T-helper 1 cell (primary cell): ENCODE measurements around the gene SH3GL1.
"Not testable (repeated sequence)": the region's sequence is repeated elsewhere in the genome, so short reads cannot be mapped to it uniquely, and the experiment has no call there.

Source experiments
- DNase-seq, 5 donors: peaks; one replicate each; pipeline ENCODE4 v3.0.0-alpha.2; 2012 to 2020

The SH3GL1 gene

DNA sequence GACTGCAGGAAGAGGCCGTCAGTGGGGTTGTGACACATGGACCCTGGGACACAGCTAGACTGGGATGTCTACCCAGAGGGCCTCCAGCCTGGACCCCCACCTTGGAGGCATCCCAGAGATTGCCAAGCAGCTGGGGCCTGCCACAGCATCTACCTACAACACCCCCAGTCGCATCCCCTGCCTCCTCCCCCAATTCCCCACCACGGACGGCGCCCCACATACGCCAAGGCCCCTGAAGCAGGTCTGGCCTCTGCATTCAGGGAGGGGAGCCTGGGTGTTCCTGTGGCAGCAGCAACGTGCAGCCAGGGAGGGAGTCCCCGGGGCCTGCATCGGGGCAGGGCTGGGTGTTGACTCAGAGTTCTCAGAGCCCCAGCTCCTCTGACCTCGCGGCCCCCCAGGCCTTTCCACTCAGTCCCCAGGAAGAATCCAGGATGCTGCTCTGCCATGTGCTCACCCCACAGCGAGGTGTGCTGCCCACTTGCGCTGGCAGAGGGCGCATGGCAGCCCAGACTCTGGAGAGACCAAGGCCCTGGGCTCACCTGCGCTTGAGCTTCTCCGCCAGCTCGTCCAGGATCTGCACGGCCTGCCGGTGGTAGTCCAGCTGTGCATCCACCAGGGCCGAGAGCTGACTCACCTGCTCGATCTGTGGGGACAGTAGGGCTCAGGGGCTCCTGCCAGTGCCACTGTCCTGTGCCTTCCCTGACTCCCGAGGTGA, 37.4 kb downstream of the SH3GL1 start:
- DNase-seq, result no peak

DNA sequence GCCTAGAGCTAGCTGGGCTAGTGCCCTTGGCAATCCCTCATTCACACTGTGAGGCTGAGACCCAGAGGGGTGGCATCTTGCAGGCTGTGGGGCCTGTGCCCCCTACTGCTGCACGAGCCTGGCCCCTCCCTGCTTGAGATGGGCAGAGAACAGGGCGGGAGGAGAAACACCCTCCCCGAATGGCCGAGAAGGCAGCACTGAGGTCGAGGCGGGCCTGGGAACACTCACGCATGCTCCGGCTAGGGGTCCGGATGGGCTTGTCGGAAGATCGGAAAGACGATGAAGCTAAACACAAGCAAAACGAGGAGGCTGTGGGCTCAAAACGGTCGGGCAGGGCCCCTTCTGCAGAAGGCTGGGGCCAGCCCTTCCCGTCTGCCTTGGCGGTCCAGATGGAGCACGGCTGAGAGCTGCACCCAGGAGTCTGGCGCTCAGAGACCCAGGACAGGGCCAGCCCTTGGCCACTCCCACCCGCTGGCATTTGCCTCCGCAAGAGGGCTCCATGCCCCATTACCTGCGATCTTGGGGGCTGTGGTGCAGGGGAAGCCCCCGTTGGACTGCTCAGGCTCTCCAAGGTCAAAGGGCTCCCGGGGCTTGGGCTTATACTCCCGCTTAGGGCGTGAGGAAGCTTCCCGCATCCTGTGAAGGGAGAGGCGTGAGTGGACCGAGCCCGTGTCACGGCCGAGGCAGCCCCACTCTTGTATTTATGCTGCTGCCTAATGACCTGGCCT, 38.1 kb downstream of the SH3GL1 start:
- no peak for DNase-seq

DNA sequence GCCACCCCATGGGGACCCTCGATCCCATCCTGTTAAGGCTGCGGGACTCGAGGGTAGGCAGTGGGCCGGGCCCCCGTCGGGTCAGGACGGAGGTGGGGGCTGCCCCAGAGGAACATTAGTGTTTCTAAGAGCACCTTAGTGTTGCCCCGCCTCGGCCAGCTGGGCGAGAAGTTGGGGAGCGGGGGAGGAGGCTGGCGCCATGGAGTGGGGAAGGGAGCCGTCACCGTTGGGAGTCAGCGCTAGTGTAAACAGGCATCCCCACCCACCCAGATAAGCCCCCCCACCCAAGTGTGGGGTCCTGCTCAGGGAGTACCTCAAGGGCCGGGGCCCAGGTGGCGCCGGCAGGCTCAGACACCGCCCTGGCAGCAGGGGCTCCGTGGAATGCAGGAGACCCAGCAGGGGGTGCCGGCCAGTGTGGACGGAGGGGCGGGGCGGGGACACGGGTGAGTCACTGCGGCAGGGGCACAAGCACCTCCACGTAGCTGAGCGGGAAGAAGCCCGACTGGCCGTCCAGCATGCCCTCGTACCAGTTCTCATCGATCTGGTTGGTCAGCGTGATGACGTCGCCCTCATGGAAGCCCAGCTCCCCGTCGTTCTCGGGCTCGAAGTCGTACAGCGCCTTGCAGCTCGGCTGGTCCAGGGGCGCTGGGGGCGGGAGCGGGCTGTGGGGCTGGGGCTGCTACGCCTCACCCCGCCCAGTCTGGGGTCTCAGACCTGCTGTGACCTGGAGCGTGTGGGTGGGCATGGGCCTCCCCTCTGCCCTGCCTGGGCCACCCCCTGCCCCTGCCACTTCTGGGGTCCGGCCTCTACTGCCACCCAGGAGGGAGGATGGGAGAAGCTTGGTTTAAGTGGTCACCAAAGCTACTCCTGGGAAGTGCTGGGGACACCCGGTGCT, 38.9 kb downstream of the SH3GL1 start:
- DNase-seq, result no peak

GRCh38 chr19:4360641-4361151, 39.7 kb downstream of the SH3GL1 start:
- DNase-seq, result no peak

DNA sequence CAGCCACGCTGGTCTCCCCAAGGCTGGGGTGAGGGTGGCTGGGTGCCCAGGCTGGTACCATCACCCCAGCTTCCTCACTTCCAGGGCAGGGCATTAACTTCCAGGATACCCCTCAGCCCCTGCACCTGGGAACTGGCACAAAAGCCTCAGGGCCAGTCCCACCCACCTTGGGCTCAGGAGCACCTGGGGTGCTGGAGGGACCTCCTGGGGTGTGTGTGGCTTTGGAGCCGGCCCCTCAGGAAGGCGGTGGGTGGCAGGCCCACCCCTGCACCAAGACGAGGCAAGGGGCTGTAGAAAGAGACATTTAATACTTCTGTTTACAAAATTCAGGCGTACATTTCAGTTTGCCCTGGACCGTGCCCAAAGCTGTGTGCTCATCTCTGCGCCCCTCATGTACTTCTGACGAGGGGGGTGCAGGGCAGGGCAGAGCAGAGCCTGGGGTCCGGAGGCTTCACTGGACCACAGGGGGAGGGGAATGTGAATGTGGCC, 40.2 kb downstream of the SH3GL1 start:
- DNase-seq, result no peak

DNA sequence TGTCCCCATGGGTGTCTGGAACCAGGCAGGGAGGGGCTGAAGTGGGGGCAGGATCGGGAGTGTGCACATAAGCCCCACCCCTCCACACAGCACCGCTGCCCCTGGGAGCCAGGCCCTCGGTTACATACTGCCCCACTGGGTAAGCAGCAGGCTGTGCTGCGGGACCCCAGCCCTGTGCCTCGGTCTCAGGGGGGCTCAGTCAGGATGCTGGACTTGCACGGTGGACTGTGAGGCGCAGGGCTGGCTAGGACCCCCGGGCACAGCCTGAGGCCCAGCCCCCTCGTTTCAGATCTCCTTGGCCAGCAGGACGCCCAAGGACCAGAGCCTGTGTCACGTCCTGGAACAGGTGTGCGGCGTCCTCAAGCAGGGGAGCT, 40.7 kb downstream of the SH3GL1 start:
- no peak for DNase-seq

DNA sequence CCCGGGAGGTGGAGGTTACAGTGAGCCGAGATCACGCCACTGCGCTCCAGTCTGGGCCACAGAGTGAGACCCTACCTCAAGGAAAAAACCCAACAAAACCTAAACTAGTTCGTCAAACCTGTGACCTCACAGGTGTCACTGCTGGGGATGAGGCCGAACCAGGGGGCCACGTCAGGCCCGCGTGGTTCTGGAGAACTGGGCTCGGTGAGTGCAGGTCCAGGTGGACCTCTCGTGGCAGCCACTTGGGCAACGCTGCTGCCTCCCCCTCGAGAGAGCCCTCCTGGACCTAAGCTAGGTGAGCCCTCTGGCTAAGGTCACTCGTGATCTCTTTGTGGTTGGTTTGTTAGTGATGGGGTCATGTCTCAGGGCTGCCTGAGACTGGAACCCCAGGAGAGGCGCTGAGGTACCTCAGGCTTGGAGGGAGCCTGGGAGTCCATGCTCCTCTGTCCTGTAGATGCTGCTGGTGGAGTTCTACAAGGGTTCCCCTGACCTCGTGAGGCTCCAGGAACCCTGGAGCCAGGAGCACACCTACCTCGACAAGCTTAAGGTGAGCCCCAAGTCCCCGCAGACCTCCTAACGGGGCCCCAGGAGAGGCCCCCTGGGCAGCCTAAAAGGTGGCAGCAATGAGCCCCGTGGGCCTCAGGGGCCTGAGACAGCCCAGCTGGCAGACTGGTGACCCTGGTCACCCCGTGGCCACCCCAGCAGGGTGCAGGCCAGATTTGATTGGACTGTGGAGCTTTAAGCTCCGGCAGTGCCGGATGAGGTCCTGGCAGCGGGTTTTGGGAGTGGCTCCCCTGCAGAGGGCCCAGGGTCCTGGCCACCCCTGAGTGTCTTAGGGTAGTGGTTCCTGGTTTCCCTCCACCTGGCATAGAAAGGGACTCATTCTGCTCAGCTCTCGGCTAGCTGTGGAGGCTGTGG, 41.4 kb downstream of the SH3GL1 start:
- DNase-seq, result no peak

DNA sequence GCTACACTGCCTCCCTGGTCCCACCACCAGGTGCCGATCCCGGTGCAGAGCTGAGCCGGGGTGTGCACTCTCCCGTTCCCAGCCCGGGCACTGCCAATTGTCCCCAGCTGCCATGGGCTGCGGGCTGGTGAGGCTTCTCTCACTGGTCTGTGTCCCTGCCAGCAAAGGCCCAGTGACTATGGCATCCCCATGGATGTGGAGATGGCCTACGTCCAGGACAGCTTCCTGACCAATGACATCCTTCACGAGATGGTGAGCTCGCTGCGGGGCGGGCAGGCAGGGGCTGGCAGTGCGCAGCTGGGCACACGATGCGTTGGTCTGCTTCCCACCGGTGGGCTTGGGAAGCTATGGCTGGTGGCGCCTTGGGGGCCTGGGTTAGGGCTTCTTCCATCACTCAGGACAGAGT, 42.4 kb downstream of the SH3GL1 start:
- DNase-seq, result no peak

- no peak for DNase-seq
Measured at GRCh38 chr19:4357095-4357797, 43.1 kb downstream of the SH3GL1 start.

DNA sequence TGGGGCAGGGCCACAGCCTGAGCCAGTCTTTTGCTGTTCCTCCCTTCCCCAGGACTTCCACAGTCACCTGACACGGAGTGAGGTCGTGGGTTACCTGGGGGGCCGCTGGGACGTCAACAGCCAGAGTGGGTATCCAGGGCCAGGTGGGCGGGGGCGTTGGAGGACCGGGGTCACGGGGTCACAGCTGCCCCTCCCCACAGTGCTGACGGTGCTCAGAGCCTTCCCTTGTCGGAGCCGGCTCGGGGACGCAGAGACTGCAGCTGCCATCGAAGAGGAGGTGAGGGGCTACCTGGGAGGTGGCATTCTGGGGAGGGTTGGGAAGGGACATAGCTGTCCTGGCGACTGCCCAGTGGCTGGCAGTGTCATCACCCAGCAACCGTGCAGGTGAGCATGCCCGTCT, 45.5 kb downstream of the SH3GL1 start:
- no peak for DNase-seq

DNA sequence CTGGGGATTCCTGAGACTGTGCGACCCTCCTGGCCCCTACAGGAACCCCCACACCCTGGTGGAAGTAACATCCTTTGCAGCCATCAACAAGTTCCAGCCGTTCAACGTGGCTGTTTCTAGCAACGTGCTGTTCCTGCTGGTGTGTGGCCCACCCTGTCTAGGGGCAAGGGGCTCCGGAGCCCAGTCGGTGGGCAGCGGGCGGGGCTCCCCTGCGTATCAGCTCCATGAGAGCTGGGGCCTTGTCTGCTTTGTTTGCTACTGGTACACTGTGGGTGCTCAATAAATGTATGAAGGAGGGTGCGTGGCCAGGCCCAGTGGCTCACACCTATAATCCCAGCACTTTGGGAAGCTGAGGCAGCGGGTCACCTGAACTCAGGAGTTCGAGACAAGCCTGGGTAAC, 46.1 kb downstream of the SH3GL1 start:
- DNase-seq, result no peak

DNA sequence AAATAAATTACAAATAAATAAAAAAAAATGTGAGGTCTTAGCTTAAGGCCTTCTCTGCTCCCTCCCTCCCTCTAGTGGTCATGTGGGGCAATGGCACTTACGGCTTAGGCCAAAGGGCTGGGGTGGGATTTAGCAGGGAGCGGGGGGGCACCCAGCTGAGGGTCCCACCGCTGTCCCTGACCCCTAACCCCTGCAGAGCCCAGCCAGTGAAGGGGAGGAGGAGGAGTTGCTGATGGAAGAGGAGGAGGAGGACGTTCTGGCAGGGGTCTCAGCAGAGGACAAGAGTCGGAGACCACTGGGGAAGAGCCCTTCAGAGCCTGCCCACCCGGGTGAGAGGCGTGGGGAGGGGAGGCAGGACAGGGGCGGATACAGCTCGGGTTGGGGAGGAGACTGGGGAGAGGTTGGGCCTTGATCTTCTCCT, 47.6 kb downstream of the SH3GL1 start:
- DNase-seq, result peak in 3 of 5 donors; percentile 27 to 47 (median 46)

DNA sequence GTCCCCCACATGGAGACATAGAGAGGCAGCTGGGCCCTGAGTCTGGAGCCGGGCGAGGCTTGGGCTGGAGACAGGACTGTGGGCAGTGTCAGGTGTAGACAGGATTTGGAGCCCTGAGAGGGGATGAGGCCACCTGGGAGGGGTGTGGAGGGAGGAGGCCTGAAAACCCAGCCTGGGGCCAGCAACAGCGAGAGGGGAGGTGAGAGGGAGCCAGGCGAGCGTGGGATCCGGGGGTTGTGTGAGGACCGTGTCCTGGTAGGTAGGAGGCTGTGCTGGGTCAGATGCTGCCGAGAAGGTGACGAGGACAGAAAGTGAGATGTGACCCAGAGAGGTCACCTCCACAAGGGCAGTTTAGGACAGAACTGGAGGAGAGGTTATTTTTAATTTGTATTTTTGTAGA, 49.6 kb downstream of the SH3GL1 start:
- no peak for DNase-seq

GRCh38 chr19:4350111-4350510, 50.2 kb downstream of the SH3GL1 start:
- no peak for DNase-seq

GRCh38 chr19:4349225-4349624, 51.1 kb downstream of the SH3GL1 start:
- not testable (repeated sequence) for DNase-seq

- DNase-seq, result no peak
Measured at GRCh38 chr19:4347521-4347920, 52.8 kb downstream of the SH3GL1 start.

DNA sequence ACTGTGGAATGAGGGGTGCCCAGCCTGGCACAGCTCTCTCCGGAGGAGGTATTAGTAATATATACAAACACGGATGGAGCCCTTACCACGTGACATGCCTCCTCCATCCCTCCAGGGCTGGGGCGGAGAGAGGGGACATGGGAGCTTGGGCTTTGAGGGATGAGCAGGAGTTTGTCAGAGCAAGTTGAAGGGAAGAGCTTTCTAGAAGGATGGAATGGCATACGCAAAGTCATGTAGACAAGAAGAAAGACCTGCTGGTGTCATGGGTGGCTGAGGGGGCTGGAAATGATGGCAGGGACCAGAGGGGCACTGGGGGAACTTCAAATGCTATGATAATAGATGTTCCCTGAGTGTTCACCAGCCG, 54.3 kb downstream of the SH3GL1 start:
- no peak for DNase-seq

GRCh38 chr19:4345342-4346019, 54.9 kb downstream of the SH3GL1 start:
- no peak for DNase-seq

DNA sequence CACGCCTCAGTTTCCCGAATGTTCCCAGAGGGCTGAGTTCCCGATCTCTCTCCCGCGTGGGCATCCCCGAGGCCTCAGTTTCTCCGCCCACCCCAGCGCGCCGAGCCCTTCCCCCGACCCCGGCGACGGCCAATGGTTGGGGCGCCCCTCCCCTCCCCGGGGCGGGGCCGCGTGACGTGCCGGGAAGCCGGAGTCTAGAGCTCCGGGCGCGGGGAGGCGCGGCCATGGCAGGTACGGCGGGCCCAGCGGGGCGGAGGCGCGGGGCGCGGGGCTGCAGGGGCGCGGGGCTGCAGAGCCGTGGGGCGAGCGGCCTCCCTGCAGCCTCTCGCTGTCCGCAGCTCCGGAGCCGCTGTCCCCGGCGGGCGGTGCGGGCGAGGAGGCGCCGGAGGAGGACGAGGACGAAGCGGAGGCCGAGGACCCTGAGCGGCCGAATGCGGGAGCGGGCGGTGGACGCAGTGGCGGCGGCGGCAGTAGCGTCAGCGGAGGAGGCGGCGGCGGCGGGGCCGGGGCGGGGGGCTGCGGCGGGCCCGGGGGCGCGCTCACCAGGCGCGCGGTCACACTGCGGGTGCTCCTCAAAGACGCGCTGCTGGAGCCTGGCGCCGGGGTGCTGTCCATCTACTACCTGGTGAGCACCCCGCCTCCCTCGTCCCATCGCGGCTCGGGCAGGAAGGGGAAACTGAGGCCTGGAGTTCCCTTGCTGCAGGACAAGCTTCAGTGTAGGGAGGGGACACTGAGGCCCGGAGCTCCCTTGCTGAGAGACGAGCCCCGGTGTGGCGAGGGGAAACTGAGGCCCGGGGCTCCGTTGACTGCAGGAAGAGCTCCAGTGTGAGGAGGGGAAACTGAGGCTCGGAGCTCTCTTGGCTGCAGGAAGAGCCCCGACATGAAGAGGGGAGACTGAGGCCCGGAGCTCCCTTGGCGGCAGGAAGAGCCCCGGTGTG, 56.7 kb downstream of the SH3GL1 start, which contains the start of gene MPND:
TSS of gene MPND (plus strand) at position 193 of the 938 bp plus-strand sequence. CDS start at position 225, 32 bp downstream.
- peak; percentile 80 to 91 (median 88) for DNase-seq
